NCI-H1417 (cell line): Measurements from ENCODE around the gene SLC6A3.
"Not testable (repeated sequence)": the region's sequence is repeated elsewhere in the genome, so short reads cannot be mapped to it uniquely, and the experiment has no call there.

ENCODE experiments used
- DNase-seq, 3 experiments: peaks; one replicate each; lab custom pipeline; 2025; lab: John Stamatoyannopoulos, UW

The SLC6A3 gene

DNA sequence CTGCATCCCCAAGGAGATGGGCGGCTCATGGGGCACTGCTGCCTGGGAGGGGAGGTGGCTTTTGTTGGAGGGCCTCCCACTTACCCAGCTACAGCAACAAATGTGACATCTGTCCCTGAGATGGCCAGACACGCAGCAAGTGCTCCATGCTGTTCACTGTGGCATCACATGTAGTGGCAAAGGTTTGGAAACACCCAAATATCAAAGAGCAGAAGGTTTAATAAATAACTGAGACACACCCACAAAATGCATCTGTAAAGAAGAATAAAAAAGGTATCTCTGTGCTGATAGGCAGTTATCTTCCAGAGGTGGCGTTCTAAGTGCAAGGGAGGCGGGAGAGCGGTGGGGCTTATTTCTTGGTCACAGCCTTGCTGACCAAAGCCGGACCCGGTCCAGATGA is 77.0 kb downstream of the SLC6A3 start:
- DNase-seq: no peak

DNA sequence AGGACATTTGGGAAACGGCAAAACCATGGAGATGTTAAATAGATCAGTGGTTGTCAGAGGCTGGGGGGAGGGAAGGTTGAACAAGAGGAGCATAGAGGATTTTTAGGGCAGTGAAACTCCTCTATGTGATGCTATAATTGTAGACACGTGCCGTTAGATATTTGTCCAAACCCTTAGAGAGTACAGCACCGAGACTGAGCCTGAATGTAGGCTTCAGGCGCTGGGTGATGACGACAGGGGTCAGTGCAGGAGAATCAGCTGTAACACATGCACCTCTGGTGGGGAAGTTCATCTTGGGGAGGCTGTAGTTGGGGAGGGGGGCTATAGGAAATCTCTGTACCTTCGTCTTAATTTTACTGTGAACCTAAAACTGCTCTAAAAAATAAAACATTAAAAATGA is 78.1 kb downstream of the SLC6A3 start:
- DNase-seq: no peak

DNA sequence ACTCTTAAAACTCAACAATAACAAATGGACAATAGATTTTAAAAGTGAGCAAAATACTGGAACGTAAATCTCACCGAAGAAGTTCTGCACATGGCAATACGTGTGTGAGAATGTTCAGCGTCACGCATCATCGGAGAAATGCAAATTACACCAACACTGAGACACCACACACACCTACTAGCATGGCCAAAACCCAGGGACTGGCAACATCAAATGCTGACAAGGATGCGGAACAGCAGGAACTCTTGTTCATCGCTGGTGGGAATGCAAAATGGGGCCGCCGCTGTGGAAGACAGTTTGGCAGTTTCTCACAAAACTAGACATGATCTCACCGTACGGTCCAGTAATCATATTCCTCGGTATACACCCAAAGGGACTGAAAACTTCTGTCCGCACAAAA is 78.7 kb downstream of the SLC6A3 start:
- no peak for DNase-seq

DNA sequence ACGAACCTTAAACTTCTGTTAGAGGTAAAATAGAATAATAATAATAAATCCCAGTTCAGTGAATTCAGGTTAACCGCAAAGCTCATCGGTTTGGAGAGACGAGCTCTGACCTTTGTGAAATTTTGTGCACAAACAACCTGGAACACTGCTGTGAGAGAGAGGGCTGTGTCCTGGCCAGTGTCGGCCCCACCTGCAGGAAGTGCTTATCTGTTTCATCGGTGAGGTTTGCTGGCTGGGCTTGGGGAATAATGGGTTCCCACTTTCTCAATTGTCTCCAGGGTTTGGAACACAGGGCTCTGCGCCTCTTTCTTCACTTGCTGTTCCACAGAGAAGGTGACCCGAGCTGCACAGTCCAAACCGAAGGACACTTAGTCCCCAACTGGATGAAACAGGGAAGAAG is 81.0 kb downstream of the SLC6A3 start:
- no peak for DNase-seq

DNA sequence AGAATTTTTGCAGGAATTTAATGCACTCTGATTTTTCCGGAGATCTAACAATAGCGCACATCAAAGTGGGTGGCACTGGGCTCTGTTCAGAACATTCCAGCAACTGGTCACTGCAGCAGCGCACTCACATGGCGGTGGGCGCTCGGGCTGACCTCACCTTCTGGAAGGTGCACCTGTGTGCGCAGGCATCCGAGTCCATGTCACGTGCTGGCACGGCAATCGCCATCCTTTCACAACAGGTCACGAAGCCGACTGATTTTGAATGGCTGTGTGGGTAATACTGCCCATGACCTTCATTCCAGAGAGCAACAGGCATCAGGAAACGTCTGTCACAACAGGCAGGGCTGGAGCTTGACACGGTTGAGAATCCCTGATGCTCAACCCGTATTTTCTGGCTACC is 81.7 kb downstream of the SLC6A3 start:
- no peak for DNase-seq

DNA sequence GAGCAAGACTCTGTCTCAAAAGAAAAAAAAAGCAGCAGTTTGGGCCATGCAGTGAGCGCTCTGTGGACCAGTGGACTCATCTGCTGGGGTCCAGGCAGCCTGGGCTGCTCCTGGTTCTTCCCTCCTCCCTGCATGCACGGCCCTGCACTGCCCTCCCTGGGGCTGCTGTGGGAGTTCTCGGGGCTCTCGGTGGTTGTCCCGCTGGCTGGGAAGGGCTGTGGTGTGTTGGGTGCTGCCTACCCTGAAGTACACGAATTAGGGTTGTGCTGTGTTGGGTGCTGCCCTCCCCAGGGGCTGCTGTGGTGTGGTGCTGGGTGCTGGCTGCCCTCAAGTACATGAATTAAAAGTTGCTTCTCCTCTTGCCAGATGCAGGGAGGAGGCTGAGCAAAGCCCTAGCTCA is 82.1 kb downstream of the SLC6A3 start:
- no peak for DNase-seq

DNA sequence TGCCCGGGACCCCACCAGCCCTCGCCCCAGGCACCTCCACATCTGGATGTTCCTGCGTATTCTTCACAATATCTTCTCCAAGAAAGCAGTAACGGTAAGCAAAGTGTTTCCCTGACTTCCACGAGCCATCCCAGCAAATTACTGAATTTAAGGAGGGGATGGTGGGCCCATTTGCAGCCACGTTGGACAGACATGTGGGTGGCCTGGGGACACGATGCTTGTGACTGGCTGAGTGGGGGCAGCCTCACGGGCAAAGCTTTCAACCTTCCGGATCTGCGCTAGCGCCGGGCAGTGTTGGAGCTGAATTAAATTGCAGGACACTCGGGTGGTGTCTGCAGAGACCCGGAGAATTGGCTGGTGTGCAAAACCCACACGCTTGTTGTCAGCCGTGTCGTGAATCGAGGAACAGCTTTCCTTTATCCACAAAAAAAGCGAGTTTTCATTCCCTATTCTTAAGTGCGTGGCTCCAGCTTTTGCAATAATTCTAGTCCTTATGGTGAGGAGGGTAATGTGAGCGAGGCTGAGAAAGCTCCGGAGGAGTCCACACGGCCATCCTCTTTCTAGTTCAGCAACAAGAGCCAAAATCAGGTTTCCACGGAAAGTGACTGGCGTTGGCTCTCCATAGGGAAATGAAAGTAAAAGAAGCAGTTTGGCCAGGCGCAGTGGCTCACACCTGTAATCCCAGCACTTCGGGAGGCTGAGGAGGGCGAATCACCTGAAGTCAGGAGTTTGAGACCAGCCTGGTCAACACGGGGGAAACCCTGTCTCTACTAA is 82.8 kb downstream of the SLC6A3 start:
- no peak for DNase-seq

DNA sequence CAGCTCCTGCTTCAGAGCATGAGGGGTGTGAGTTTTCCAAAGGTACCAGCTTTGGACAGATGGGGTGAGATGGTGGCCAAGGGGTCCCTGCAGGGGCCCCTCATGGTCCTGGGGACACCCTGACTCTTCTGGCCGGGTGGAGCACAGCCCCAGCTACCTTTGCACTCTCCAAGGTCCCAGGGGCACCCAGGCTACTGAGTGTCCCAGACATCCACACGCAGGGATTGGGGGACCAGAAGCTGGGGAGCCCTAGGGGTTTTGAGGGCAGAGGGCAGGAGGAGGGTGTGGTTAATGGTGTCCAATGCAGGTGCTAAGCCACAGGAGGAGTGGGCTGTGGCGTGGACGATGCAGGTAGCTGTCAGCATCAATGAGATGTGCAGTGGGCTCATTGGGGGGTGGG is 84.4 kb downstream of the SLC6A3 start:
- no peak for DNase-seq

DNA sequence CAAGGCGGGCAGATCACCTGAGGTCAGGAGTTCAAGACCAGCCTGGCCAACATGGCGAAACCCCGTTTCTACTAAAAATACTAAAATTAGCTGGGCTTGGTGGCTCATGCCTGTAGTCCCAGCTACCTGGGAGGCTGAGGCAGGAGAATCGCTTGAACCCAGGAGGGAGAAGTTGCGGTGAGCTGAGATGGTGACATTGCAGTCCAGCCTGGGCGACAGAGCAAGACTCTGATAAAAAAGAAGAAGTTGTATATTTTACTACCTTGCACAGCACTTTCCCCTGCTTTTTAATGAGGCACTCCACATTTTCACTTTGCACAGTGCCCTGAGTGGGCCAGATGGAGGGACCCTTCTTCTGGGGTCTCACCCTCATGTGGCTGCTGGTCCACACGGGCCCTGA is 84.9 kb downstream of the SLC6A3 start:
- DNase-seq: not testable (repeated sequence)

DNA sequence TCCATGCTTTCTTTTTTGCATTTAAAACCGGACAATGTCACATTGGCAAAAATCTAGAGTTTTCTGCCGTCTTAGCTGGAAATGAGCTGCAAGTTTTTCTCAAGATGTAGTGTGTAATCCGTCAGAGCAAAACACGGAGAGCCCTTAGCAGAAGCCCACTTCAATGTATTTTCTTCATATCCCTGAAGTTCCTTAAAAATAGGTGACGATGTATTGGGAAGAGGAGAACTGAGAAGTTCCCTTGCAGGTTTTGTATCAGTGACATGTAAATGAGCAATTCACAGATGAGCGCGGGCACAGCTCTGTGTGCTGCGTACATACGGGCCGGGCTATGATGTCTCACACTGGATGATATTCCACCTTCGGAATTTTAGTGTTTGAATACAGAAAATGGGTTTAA is 85.5 kb downstream of the SLC6A3 start:
- no peak for DNase-seq

DNA sequence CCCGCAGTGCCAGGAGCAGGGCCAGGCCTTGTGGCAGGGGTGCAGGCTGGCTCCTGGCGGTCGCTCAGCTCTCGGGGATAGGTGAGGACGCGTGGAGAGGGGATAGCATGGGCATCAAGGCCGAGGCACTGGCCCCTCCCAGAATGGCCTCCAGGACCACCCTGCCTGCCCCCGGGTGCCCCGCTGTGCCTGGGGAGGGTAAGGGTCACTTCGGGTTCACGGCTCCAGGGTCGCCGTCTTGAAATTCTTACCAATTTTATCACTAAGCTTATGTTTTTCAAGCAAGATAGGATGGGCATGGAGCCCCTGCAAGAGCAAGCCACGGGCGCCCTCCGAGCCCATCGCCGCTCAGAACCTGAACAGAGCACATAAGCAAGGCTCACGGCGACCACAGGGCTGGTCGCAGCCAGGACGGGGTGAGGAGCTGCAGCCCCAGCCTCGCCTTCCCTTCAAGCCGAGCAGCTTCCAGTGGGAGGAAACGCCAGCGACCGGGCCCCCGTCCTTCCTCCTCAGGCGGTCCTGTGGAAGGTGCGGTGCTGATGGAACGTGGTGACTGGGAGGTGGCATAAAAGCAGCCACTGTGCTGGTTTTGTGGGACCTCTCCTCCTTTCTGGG is 86.1 kb downstream of the SLC6A3 start:
- no peak for DNase-seq

DNA sequence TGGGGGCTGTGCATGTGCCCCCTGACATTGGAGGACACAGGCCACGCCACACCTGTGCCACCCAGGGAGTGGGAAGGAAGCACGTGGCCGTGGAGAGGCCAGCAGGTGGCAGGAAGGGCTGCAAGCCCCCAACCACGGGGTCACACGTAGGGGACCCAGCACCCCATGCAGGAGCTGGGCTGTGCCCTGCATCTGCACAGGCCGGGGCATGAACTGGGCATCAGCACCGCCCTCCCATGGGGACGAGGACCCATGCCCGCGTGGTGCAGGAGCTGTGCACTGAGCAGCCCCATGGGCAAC is 86.6 kb downstream of the SLC6A3 start:
- no peak for DNase-seq

DNA sequence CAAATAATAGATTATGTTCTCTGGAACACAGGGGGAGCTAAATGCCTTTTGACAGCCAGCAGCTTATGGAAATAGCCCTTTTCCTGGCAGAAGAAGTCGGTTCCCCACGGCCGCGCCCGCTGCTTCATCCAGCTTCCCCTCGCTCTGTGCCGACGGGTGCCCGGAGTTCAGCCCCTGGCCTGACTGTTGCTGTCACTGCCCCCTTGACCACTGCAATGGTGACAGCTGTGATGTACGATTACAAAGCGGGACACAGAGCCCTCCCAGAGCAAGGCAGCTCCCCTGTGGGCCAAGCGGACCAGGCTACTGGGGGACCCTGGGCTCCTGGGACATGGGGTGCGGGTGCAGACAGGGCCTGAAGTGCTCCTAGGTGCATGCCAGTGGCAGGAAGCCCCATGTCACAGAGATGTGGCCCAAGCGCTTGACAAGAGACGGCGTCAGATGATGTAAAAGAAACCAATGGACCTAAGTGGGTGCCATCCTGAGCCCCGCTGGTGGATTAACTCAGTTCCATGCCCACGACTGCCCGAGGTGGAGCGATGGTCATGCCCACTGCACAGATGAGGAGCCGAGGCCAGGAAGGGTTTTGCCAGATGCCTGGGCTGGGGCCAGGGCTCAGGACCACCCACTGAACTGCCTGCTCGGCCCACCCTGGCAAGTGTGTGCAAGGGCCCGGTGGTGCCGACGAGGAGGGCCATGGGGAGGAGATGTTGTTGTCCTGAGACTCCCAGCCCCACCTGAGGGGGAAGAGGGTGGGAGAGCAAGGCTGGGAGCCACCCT is 87.1 kb downstream of the SLC6A3 start:
- DNase-seq: no peak

DNA sequence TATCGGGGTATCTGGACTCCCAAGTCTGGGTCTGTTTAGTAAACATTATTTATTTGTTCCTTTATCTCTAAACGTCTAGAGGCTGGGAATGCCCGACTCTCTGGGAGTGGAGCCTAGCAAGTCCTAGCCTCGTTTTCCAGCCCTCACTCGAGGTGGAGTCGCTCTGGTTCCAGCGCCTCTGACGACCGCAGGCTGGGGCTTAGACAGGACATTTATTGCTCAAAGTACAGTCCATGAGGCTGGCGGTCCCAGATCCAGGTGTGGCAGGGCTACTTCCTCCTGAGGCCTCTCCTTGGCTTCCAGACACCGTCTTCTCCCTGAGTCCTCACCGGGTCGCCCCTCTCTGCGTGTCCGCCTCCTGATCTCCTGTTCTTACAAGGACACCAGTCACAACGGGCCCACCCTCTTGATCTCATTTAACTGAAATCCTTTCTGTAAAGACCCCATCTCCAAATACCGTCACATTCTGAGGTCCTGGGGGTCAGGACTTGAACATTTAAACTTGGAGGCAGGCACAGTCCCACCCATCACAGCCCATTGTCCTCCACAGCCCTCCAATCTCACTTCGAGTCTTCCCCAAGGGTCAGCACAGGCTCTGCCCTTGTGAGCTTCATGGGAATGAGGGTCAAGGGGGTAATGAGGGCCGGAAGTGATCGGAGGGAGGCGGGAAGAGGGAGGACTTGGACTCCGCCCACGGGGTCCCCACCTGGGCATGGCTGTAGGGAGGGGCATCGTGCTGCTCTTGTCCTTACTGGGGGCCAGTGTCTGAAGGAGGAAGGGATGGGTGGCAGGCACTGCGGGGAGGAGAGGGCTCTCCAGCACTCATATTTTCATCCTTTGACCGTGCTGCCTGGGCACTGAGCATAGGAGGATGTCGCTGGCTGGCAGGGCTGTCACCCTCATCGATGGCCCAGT is 88.1 kb downstream of the SLC6A3 start:
- DNase-seq: no peak

DNA sequence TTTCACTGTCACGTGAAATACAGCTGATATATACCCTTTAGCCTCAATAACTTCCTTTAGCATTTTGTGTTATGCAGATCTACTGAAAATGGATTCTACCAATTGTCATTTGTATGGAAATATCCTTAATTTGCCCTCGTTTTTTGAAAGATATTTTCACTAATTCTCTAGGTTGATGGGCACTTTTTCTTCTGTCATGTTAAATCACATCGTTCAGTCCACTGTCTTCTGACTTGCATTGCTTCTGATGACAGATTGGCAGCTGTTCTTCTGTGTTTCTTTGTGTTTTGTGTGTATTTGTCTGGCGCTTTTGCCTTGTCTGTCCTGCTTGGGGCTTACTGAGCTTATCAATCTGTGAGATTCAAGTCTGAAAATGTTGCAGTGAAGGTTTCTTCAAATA is 90.7 kb downstream of the SLC6A3 start:
- no peak for DNase-seq

DNA sequence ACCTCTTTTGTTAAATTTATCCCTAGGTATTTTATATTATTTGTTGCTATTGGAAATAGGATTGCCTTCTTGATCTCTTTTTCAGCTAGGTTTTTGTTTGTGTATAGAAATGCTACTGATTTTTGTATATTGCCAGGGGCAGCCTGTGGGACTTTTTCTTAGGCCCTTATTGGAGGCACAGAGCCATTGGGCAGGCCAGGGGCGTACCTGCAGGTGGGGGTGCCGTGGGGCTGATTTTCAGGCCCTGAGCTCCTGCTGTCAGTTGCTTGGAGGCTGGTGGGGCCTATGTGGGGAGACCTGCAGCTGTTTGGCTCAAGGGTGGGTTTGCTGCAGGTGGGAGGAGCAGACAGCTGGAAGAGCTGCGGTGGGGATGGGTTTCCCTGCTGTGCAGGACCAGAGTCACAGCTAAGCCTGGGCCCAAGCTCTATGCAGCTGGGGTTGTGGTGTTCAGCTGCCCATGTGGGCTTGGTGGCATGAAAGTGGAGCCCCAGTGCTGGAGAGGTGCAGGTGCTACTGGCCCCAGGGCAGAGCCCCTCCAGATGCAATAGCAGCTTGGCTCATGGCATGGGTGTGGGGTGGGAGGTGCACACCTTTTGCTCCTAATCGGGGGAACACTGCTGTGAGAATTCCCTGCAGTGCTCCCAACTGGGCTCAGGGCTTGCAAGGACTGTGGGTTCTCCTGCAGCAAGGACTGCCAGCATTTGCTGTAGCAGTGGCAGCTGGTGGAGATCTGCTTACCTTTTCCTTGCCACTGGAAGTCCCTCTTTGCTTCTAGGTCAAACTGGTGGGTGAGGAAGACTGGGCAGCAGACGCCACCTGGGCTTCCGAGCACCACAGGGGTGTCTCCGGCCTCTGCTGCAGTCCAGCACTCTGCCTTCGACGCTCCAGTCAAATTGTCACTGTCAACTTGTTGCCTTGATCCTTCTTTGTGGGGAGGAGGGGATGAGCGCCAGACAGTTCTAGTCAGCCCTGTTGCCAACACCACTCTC is 92.7 kb downstream of the SLC6A3 start:
- no peak for DNase-seq

DNA sequence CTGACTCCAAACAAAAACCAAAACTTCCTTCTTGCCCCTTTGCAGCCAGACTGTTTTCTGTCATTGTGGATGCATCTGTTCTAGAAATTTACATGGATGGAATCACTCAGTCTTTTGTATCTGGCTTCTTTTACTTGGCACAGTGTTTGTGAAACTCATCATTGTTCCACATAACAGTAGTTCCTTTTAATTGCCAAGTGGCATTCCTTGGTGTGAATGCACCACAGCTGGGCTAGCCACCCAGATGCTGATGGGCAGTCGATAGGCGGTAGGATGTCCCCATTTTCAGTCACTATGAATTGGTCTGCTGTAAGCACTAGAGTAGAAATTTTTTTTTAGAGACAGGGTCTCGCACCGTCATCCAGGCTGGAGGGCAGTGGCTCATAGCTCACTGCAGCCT is 94.1 kb downstream of the SLC6A3 start:
- no peak for DNase-seq

DNA sequence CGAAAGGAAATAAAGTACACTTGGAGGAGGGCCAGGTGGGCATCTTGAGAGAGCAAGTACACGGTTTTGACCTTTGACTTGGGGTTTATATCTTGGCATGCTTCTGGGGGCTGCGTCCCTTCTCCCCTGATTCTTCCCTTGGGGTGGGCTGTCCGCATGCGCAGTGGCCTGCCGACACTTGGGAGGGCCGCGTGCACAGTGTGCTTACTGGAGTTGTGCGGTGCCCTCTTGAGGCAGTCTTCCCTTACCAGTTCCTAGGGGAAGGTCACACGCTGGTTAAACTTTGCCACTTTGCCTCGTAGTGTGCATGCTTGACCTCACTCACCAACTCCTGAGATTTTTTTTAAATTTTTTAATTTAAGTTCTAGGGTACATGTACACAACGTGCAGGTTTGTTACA is 96.0 kb downstream of the SLC6A3 start:
- peak in 1 of 3 experiments; percentile 16 for DNase-seq

DNA sequence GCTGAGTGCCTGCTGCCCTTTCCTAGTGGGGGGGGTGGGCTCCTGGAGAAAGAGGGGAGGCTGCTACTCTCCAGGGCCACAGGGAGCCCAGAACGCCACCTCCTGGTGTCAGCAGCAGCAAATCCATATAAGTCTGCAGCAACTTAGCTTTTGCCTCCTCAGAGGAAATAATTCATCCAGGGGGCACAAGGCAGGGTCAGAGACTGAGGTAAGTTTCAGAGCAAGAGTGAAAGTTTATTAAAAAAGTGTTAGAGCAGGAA is 96.3 kb downstream of the SLC6A3 start:
- no peak for DNase-seq

DNA sequence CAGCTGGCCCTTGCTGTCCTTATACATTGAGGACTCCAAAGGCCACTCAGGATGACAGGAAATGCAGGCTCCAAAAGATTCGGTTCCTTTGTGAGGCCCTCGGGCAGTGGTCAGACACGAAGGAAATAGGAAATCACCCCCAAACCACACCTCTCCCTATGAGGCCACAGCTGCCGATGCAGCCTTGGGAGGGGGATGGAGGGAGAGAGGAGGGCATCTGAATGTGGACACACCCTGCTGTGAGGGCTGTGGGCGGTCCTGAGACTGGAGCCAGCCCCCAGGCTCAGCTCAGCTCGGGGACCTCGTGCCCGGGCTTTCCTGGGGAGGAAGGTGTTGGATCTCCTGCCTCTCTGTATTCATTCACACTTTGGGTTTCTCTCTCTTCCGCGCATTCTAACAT is 97.7 kb downstream of the SLC6A3 start:
- no peak for DNase-seq
